ENCODE results near the gene TTC39B.

The TTC39B gene

DNA sequence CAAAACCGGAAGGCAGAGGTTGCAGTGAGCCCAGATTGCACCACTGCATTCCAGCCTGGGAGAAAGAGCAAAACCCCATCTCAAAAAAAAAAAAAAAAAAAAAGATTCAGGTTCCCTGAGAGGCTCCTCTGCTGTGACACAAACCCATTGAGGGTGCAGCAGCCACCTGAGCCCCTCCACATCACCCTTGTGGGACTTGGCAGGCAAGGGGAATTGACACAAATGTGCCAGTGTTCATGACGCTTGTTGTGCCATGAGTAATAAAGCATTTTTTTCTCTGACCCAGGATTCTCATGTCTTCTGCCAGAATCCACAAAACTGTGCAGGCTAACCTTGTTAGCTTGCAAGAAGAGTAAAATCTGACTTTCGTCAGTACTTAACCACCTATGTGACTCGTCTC, 149.6 kb downstream of the TTC39B start:
- no peak for DNase-seq

DNA sequence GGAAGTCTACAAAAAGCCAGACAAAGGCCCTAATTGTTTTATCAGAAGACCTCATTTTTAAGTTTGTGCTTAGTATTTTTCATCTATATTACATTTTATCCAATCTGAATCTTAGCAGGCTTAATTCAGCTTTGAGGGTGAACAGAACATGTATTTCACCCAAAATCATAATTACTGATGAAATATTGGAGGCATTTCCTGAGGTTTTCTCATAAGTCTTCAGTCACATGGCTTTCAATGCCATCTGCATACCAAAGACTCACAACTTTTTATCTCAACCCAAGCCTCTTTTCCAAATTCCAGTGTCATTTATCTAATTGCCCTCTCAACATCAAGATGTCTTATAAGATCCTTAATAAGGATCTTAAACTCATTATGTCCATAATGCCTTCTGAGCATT, 150.8 kb downstream of the TTC39B start:
- no peak for DNase-seq

DNA sequence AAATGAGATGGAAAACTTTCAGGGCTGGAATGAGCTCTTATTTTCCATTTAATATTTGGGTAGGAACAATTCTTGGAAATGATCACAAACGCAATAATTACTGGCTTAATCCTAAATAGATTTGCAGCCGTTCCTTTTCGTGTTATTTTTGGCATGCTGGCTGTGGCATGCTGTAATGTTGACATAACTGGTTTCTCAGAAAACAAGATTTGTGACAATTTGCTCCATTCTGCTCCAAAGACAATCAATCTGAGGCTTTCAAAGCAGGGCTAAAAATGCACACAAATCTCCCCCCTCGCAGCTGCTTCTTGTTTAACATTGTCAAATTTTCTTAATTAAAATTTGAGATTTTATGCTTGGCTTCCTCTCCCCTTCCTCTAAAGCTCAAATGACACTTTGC, 151.2 kb downstream of the TTC39B start:
- DNase-seq: no peak

DNA sequence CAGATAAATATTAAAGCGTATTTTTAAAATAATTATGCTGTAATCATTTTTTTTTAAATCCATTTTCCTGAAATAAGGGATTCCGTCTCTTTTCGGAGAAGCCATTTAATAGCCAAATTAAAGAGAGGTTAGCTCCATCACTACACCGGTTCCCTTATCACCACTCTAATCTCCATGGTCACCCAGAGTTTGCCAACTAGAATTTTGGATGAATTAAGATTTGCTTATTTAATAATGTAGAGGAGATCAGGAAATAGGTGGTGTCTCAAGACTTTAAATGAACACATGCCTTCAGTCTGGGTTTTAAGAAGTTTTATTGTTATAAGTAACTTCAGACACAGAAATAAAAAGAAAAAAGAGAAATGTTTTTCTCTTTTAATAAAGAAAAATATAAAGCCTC, 151.7 kb downstream of the TTC39B start:
- no peak for DNase-seq

DNA sequence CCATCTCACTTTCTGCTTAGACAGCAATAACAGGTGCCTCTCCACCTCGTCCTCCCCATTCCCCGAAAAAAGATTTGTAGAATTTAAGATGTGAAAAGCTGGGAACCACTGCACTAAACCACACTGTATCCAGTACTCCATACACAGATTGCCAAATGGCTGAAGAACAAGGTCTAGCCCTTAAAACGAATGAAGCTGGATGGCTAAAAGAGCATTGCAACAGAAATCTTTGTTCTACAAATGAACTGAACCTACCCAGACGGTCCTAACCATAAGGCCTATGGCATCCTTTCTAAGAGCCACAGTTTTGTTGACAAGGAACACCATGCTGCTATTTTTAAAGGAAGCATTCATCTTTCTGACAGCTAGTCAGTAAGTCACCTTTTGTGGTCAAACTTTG, 152.3 kb downstream of the TTC39B start:
- no peak for DNase-seq

DNA sequence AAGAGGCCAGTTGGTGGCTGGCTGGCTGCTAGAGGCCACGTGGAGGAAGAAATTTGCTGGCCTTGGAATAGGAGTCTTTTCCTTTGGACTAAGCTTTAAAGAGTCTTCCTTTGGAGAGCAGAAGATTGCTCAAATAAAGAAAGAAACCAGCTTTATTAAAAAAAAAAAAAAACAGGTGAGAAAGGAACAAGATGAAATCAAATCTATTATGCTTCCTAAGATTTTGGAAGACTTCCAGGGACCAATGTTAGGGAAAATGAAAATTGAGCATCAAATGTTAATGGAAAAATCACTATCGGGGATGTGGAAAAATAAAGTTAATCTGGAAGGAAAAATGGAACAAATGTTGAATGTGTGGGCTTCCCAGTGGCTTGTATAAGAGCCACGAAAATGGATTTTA, 153.1 kb downstream of the TTC39B start:
- no peak for DNase-seq

DNA sequence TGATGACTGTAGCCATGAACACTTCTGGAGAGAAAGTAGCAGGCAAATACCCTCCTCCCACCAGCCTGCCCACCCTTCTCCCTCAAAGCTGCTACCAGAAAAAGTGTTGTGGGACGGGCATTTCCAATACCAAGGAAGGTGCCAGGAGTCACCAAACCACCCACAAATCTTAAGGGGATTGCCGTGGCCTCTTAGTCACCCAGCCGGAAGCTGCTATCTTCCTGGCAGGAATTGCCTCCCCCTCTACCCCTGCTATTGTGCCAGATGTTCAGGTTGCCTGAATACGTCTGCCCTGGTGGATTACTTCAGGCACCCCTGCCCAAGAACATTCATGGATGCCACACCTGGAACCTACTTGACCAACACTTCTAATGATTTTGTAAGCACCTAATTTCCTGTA, 156.1 kb downstream of the TTC39B start:
- no peak for DNase-seq

DNA sequence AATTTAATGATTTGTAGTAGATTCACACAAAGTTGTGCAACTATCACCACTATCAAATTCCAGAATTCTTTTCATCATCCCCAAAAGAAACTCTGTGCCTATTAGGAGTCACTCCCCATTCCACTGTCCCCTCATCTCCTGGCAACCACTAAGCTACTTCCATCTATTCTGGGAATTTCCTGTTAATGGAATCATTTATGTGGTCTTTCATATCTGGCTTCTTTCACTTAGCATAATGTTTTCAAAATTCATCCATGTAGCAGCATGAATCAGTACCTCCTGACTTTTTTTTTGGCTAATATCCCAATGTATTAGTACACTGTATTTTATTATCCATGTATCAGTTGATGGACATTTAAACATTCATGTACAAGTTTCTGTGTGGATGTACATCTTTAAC, 157.6 kb downstream of the TTC39B start:
- no peak for DNase-seq

DNA sequence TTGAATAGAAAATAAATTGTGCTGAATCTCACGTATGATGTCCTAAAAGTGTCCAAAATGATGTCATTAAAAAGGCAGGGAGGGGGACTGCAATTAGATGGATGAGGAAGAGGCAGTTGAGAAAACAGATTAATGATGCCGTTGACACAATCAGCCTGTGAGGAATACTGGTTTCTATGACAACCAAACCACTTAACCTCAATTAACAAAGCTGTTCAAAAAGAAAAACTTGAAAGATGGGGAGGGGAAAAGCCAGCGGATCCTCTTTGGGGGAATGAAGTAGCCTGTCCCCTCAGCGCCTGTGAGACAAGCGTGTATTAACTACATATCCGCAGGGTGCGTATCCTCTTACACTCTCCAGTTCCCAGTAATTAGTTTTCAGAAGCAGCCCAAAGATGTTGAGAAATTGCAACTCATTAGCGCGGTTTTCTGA, 160.7 kb downstream of the TTC39B start:
- DNase-seq: no peak

DNA sequence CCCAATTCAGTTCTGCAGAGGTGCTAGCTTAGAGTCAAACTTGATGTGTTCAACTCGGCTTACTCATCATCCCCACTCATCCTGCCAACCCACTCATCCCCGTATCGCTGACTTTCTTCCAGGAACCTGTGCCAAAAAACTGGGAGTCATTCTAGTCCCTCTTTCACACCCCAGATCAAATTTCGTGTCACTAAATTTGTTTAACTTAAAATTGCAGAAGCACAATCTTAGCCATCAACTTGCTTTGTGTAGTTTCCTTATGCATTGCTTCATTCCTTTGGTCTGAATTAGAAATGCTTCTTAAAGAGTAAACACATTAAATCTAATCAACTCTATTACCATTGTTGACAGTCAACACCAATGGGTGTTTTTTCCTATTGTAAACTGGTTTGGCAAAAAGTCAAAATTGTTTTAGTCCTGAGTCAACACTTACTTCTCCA, 162.4 kb downstream of the TTC39B start:
- DNase-seq: no peak

DNA sequence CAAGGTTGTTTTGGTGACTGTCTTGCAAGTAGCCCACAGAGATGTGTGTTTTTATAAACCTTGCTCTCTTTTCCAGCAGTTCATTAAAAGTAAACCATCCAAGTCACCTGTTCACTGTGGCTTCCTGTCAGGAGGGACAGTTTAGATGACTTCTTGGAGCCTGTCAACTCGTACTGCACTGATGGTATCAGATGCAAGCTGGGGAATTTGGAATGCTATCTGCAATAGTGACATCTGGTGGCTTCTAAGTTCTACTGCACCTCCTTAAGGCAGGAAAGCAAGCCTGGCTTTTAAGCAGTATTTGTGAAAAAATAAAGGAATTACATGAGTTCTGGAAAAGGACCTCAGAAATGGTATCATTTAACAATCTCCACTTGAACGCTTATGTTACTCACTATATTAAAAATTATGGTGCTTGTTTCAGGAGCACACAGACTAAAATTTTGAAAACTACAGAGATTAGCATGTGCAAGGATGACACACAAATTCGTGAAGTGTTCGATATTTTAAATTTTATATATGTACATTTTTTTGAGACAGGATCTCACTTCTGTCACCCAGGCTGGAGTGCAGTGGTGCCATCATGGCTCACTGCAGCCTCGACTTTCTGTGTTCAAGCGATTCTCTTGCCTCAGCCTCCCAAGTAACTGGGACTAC, 164.0 kb downstream of the TTC39B start:
- DNase-seq: no peak

DNA sequence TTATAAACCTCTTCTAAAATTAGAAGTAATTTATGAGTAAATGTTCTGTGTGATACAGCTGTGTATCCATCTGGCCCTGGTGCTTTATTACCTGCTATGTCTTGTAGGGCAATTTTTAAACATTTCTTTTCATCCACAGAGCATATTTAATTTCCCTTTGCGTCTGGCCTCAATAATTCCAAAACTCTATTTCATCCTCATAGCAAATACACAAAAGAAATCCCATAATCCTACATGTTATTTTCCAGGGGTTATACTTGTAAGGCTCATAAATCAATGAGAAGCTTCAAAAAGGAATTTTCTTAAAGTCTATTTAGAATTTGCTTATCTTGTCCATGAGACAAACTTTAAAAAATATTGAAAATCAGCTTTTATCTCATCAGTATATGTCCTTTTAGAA, 167.0 kb downstream of the TTC39B start:
- DNase-seq: no peak

DNA sequence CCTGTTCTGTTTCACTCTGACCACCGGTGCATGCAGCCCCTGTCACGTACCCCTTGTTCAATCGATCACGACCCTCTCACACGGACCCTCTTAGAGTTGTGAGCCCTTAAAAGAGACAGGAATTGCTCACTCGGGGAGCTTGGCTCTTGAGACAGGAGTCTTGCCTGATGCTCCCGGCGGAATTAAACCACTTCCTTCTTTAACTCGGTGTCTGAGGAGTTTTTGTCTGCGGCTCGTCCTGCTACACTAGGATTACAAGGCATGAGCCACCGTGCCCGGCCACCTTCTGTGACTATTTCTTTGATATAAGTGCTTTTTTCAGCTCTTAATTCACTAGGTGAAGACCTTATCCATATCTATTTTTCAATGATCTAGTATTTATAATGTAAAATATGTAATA, 167.5 kb downstream of the TTC39B start:
- DNase-seq: no peak

DNA sequence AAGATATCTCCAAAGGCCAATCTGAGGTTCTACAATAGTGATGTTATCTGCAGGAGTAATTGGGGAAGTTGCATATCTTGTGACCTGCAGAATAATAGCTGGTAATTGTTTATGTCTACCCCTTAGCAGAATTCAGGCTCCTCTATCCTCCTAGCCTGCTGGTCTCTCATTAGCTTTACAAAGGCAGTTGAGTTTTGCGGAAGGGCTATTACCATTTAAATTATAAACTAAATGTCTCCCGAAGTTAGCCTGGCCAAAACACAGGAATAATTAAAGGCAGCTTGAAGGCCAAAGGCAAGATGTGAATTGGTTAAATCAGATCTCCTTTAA, 168.7 kb downstream of the TTC39B start:
- no peak for DNase-seq

DNA sequence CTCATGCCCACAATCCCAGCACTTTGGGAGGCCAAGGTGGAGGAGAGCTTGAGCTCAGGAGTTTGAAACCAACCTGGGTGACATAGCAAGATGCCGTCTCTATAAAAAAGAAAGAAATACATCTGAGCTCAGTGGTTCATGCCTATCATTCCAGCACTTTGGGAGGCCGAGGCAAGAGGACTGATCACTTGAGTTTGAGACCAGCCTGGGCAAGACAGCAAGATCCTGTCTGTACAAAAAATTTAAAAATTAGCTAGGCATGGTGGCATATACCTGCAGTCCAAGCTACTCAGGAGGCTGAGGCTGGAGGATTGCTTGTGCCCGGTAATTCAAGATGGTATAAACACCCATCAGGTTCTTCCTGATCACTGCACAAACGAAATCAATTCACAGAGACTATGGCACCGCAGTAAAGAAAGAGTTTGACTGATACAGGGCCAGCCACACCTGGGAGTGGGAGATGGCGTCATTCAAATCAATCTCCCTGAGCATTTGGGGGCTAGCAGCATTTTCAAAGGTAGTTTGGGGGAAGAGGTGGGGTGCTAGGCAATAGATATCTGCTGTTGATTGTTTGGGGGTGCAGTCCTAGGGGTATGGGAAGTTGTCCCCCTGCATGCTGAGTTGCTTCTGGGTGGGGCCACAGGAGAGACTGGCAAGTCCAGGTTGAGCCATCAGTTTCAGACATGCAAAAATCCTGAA, 169.2 kb downstream of the TTC39B start:
- DNase-seq: no peak

DNA sequence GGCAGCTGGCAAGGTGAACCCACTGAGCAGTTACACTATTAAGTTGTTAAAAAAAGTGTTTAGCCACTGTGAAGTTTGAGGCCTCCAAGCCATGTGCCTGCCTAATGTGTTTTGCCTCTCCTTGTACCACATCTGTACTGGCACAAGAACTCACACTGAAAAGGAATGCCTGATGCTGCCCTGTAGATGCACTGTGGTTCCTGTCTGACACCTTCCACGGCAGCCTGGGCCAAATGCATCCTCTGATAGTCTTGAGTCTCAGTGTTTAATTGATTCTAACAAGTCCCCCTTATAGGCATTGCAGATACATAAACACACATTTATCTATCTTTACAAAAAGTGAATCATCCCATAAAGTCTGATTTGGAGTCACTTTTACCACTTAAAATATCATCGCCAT, 169.9 kb downstream of the TTC39B start:
- DNase-seq: no peak

DNA sequence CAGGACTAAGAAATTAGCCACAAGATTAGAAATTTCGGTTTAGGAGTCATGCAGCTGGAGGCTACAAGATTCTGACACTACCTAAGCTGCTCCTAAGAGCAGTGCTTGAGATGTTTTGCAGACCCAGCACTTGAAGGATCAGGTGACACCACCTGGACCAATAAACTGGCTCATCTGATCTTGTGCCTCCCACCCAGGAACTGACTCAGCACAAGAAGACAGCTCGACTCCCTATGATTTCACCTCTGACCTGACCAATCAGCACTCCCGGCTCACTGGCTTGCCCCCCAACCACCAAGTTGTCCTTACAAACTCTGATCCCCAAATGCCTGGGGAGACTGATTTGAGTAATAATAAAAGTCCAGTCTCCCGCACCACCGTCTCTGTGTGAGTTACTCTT, 170.4 kb downstream of the TTC39B start:
- no peak for DNase-seq

DNA sequence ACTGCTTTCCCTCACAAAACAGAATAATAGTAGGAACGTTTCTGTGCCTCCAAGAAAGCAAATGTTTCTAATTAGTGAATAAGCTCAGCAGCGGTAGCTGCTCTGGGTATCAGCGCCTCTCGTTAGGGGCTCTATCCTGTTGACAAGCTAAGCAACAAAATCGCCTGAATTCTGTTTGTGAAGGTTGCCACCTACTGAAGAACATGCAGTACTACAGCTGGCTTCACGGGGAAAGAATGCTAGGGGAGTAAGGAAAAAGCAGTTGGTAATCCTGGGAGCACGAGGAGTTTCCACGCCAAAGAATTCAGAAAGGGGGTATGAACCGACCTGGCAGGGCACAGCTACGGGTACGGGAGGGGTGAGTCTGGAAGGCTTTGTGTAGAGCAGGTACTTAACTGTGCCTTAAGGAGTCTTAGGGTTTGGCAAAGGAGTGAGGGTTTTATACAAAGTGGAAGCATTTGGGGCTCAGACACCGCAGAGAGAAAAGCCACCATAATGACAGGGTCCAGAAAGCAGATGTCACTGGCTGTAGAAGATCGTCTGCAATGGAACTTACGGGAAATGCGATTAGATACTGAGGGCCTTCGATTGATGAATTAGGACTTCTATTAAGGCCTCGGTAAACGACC, 171.7 kb downstream of the TTC39B start:
- DNase-seq: peak; percentile 32 to 38

DNA sequence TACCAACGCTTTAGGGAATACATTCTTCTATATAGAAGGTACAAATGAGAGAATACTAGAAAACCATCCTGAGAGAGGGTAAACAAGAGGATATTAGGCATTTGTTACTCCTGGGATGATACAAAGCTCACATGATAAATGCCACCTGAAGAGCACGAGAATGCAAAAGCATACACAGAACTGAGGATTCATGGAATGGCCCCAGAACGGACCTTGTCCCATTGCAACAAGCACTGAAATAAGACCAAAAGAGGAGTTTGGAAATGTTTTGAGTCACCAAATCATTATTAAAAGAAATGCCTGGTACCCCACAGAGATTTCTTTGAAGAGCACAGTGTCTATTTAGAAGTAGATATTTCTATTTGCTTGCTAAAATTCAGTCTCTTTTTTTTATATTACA, 173.5 kb downstream of the TTC39B start:
- DNase-seq: no peak

DNA sequence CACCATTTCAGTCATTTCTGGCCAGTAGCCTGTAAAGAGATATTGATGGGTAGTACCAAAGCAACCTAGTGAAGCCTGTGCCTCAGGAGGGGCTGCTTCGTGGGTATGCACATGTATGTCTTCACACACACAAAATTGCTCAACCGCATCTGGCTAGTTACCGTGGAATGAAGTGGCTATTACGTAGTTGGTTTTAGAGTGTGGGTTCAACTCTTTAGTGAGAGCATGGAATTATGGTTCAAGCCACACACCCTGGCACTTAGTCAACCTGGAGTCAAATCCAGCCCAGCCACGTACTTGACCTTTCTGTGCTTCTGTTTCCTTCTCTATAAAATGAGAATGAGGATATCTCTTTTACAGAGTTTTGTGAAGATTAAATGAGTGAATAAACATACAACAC, 174.9 kb downstream of the TTC39B start:
- DNase-seq: no peak

DNA sequence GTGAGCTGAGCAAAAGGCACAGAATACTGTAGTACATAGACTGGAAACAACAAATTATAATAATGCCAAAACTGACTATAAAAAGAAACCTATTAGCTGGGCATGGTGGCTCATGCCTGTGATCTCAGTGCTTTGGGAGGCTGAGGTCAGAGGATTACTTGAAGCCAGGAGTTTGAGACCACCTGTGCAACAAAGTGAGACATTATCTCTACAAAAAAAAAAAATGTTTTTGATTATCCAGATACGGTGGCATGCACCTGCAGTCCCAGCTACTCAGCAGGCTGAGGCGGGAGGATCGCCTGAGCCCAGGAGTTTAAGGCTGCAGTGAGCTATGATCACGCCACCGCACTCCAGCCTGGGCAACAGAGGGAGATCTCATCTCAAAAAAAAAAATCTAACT, 175.9 kb downstream of the TTC39B start:
- DNase-seq: no peak

DNA sequence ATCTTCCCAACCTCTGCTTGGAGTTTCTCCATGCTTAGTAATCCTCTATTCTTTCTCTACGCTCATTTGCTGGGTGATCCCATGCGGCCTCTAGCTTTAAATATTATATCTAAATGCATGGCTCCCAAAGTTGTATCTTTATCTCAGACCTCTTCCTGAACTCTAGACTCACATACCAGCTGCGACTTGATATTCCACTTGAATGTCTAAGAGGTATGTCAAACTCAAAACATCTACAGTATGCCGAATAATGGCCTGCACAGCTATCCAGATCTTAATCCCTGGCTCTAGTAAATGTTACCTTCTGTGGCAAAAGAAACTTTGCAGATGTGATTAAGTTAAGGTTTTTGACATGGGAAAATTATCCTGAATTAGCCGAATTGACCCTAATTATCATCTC, 179.2 kb downstream of the TTC39B start:
- no peak for DNase-seq

DNA sequence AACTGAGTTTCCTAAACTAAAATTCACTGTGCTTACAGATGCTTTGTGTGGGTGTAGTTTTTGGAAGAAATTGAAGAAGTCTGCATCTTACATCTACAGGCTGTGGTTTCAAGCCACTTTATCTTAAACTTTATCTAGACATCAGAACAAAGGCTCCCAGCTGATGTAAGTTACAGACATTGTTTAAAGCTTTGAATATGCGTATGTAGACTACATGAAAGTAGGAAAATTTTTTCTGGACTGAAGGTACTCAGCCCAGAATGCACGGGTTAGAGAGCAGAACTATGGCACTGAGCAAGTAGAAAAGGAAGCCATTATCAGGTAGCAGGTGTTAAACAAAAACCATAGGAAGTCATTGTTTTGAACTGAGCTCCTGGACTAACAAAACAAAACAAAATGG, 185.4 kb downstream of the TTC39B start:
- DNase-seq: no peak

DNA sequence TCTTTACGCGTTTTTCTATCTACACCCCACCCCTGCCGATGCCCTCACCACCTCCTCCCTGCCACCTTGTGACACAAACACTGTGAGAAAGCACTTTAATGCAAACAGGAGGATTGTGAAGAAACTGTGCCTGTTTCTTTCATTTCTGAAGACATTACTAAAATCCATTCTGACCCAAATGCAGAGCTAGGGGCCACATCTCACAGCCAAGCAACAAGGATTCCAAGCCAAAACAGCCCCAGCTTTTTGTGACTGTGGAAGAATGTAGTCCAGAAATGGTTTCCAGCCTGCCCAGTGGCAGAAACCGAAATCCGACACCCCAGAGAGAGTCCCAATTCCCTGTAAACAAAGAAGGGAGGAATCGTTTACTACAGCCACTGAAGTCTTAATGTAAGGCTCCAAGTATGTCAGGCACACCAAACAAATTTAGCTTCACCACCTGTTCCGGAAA, 190.9 kb downstream of the TTC39B start:
- no peak for DNase-seq

DNA sequence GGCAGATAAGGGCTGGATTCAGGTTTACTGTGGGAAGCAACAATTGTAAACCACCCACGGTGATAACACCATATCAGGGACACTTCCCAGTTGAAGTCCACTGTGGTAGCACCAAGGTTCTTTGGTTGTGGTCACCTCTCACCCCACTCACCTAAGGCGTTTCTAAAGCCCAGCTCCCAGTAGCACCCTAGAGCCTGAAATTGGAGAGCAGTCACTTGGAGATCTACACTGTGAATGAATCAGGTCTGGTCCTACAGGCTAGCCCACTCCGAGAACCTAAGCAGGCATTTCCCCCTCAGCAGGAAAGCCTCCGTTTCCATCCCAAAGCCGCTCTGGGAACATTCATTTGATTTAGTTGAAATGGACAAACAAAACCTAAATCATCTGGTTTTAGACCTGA, 191.3 kb downstream of the TTC39B start:
- no peak for DNase-seq
